ENCODE results near the gene MECR. TPM values are rescaled to one million over a fixed set of nuclear protein-coding genes. Genes with fewer than 3 reads are reported as not detected.

Gene MECR
- total and polyA plus RNA-seq, 2 experiments from 2014 or later: 25.7 to 32.3 TPM

GRCh38 chr1:29157269-29157601, 73.5 kb downstream of the MECR start (continued):
- TF ChIP-seq ZNF462 (CRISPR knock-in tag; IDR thresholded peaks at IDR 0.05) (no peak), STAT1 (IDR thresholded peaks at IDR 0.05; ENCODE audit: unreplicated experiment) (no peak), NANOG (IDR thresholded peaks at IDR 0.05; ENCODE audit: borderline replicate concordance) (no peak), JUNB (IDR thresholded peaks at IDR 0.05; ENCODE audit: unreplicated experiment) (no peak), EZH2phosphoT487 (IDR thresholded peaks at IDR 0.05; ENCODE audit: unreplicated experiment) (no peak)

GRCh38 chr1:29156543-29157268, 74.0 kb downstream of the MECR start:
- ATAC-seq (peak; percentile 71), DNase-seq (ENCODE audit: low spot score) (no peak)
- Mint-ChIP-seq H3K9me3 (no peaks in the 10 kb centered on the region), H3K4me3 (no peak overlapping the region), H3K36me3 (ENCODE audit: low read depth) (peaks cover 91% of the 10 kb centered on the region), H3K27me3 (ENCODE audit: insufficient read depth, low read depth, poor library complexity) (no peaks in the 10 kb centered on the region), H3K4me1 (peaks cover 17% of the 10 kb centered on the region), H3K27ac (peak overlapping the region; percentile 87)
- no peaks in the 10 kb centered on the region for H3K27me3 ChIP-seq (ENCODE audit: insufficient read depth)
- peaks cover 15% of the 10 kb centered on the region; the same call in 1 of the 2 replicates for H3F3A ChIP-seq (replicated peaks; ENCODE audit: low read depth)
- peak overlapping the region; percentile 86; the same call in 1 of the 2 replicates for H3K27ac ChIP-seq (ENCODE audit: low read depth)
- no peak overlapping the region for H3K4me2 ChIP-seq
- peaks cover 42% of the 10 kb centered on the region for H3K79me2 ChIP-seq (replicated peaks; ENCODE audit: insufficient read depth)
- peaks cover 66% of the 10 kb centered on the region for H3K36me3 ChIP-seq (ENCODE audit: insufficient read depth)
- H3K9me2 ChIP-seq (ENCODE audit: insufficient read depth): no peaks in the 10 kb centered on the region
- peaks cover 33% of the 10 kb centered on the region for H4K20me1 ChIP-seq (replicated peaks; ENCODE audit: insufficient read depth)
- no peak overlapping the region for H2AFZ ChIP-seq
- peaks cover 8% of the 10 kb centered on the region for H3K4me1 ChIP-seq (ENCODE audit: insufficient read depth)
- no peak overlapping the region for H3K4me3 ChIP-seq
- no peak for TF ChIP-seq POLR2AphosphoS5 (IDR thresholded peaks at IDR 0.05; ENCODE audit: low read depth)
- TF ChIP-seq, protein P1, sequence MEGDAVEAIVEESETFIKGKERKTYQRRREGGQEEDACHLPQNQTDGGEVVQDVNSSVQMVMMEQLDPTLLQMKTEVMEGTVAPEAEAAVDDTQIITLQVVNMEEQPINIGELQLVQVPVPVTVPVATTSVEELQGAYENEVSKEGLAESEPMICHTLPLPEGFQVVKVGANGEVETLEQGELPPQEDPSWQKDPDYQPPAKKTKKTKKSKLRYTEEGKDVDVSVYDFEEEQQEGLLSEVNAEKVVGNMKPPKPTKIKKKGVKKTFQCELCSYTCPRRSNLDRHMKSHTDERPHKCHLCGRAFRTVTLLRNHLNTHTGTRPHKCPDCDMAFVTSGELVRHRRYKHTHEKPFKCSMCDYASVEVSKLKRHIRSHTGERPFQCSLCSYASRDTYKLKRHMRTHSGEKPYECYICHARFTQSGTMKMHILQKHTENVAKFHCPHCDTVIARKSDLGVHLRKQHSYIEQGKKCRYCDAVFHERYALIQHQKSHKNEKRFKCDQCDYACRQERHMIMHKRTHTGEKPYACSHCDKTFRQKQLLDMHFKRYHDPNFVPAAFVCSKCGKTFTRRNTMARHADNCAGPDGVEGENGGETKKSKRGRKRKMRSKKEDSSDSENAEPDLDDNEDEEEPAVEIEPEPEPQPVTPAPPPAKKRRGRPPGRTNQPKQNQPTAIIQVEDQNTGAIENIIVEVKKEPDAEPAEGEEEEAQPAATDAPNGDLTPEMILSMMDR (conservative IDR thresholded peaks at IDR 0.05; ENCODE audit: low read depth in 2 of 2): no peak
- no peak for TF ChIP-seq ZNF114 (CRISPR knock-in tag; IDR thresholded peaks at IDR 0.05)
- TF ChIP-seq JUNB (IDR thresholded peaks at IDR 0.05; ENCODE audit: unreplicated experiment): no peak
- no peak for TF ChIP-seq EZH2phosphoT487 (IDR thresholded peaks at IDR 0.05; ENCODE audit: unreplicated experiment)
- TF ChIP-seq, protein P2, sequence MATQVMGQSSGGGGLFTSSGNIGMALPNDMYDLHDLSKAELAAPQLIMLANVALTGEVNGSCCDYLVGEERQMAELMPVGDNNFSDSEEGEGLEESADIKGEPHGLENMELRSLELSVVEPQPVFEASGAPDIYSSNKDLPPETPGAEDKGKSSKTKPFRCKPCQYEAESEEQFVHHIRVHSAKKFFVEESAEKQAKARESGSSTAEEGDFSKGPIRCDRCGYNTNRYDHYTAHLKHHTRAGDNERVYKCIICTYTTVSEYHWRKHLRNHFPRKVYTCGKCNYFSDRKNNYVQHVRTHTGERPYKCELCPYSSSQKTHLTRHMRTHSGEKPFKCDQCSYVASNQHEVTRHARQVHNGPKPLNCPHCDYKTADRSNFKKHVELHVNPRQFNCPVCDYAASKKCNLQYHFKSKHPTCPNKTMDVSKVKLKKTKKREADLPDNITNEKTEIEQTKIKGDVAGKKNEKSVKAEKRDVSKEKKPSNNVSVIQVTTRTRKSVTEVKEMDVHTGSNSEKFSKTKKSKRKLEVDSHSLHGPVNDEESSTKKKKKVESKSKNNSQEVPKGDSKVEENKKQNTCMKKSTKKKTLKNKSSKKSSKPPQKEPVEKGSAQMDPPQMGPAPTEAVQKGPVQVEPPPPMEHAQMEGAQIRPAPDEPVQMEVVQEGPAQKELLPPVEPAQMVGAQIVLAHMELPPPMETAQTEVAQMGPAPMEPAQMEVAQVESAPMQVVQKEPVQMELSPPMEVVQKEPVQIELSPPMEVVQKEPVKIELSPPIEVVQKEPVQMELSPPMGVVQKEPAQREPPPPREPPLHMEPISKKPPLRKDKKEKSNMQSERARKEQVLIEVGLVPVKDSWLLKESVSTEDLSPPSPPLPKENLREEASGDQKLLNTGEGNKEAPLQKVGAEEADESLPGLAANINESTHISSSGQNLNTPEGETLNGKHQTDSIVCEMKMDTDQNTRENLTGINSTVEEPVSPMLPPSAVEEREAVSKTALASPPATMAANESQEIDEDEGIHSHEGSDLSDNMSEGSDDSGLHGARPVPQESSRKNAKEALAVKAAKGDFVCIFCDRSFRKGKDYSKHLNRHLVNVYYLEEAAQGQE (IDR thresholded peaks at IDR 0.05; ENCODE audit: unreplicated experiment): no peak
- no peak for TF ChIP-seq ZNF331 (CRISPR knock-in tag; IDR thresholded peaks at IDR 0.05; ENCODE audit: low read depth)
- TF ChIP-seq, protein P3, sequence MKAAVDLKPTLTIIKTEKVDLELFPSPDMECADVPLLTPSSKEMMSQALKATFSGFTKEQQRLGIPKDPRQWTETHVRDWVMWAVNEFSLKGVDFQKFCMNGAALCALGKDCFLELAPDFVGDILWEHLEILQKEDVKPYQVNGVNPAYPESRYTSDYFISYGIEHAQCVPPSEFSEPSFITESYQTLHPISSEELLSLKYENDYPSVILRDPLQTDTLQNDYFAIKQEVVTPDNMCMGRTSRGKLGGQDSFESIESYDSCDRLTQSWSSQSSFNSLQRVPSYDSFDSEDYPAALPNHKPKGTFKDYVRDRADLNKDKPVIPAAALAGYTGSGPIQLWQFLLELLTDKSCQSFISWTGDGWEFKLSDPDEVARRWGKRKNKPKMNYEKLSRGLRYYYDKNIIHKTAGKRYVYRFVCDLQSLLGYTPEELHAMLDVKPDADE (IDR thresholded peaks at IDR 0.05): no peak
- no peak for TF ChIP-seq STAT1 (IDR thresholded peaks at IDR 0.05; ENCODE audit: unreplicated experiment)
- no peak for TF ChIP-seq NANOG (IDR thresholded peaks at IDR 0.05; ENCODE audit: borderline replicate concordance)
- no peak for TF ChIP-seq CREB1 (CRISPR knock-in tag; IDR thresholded peaks at IDR 0.05; ENCODE audit: low read depth)
